ENCODE data around the gene SORBS1.

DNA sequence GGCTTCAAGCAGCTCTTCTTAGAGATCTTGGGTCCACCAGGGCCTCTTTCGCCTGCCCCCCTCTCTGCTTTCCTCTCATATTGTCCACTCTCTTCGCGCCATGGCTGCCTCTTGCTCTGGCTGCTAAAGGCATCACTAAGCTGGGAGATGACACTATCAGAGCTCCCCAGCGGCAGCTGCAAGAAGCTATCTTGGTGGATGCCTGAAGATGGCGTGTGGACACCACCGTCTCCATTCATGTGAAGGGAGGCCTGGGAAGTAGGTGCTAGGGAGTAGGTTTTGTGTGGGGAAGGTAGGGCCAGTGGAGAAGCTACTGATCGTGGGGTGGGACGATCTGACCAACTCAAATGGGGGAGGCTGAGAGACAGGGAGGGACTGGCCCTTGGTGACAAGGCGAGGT is 224.5 kb downstream of the SORBS1 start:
- TF ChIP-seq, protein P1, sequence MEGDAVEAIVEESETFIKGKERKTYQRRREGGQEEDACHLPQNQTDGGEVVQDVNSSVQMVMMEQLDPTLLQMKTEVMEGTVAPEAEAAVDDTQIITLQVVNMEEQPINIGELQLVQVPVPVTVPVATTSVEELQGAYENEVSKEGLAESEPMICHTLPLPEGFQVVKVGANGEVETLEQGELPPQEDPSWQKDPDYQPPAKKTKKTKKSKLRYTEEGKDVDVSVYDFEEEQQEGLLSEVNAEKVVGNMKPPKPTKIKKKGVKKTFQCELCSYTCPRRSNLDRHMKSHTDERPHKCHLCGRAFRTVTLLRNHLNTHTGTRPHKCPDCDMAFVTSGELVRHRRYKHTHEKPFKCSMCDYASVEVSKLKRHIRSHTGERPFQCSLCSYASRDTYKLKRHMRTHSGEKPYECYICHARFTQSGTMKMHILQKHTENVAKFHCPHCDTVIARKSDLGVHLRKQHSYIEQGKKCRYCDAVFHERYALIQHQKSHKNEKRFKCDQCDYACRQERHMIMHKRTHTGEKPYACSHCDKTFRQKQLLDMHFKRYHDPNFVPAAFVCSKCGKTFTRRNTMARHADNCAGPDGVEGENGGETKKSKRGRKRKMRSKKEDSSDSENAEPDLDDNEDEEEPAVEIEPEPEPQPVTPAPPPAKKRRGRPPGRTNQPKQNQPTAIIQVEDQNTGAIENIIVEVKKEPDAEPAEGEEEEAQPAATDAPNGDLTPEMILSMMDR (conservative IDR thresholded peaks at IDR 0.05), result no peak
- TF ChIP-seq ZFX (IDR thresholded peaks at IDR 0.05), result no peak

Data from C4-2B (cell line).